ENCODE measurements around the gene WDR36.

WDR36 gene
- total RNA-seq, result 107 to 348 reads per million in 2 experiments

DNA sequence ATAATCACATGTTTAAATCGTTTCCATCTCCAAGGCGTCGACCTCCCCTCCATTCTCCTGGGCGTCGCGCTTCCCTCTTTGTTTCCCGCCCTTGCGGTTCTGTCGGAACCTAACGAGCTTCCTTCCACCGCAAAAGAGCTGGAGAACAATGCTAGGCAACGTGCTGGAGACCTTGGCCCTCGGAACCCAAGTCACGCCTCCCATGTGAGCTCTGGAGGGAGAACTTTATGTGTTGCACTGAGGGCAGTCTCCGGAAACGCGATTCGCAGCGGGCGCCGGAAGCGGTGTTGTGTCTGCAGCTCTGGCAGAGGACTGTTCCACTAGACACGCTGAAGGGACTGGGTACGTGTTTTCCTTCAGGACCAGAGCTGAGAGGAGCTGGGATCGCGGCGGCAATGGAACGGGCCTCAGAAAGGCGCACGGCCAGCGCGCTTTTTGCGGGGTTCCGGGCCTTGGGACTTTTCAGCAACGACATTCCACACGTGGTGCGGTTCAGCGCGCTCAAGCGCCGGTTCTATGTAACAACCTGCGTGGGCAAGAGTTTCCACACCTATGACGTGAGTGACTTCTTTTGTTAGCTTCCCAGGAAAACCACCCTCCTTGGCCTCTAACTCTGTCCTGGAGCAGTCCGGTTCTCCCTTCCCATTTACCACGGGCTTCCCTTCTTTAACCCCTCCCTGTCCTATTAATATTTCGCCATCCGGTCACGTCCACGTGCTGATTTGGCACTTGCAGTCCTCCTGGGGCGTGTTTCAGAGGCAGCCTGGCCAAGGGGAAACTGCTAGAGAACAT, at the start of gene WDR36:
Gene WDR36, plus strand, starts transcription at position 287 of the 792 bp plus-strand sequence. Its CDS starts 109 bp downstream, at position 396.
- peak; percentile 77 for DNase-seq (ENCODE audit: low read depth)

DNA sequence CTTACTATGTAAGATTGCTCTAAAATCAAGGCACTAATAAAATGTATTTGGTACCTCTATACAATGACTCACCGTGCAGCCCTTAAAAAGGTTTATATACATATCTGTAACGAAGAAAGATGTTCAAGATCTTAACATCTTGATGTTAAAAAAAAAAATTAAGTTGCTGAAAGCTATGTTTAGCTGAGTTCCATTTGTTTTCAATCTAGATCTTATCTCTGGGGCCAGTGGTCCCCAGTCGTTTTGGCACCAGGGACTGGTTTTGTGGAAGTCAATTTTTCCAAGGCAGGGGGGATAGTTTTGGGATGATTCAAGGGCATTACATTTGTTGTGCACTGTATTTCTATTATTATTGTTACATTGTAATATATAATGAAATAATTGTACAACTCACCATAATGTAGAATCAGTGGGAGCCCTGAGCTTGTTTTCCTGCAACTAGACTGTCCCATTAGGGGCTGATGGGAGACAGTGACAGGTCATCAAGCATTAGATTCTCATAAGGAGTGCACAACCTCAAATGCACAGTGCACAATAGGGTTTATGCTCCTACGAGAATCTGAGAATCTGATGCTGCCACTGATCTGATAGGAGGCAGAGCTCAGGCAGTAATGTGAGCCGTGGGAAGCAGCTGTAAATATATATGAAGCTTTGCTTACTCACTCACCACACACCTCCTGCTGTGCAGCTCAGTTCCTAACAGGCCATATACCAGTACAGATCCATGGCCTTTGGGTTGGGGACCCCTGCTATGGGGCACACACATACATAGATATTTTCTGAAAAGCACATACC, 48.2 kb upstream of the WDR36 start:
- no peak for DNase-seq (ENCODE audit: low read depth)

DNA sequence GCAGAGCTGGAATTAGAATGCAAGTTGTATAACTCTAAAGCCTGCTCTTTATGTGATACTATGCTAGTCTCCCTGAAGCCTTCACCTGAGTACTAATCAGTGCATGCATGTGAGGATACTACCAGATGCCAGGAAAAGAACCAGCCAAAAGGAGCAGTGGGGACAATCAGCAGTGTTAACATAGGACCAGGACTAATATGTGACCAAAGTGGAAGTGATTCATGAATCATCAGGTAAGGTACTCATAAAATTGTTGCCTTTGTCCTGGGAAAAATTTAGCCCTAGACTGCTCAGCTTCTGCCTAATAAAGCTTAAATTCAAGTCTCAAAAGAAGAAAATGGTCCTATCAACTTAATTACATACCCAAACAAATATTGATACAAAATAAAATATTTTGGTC, 34.1 kb upstream of the WDR36 start:
- no peak for DNase-seq (ENCODE audit: low read depth)

DNA sequence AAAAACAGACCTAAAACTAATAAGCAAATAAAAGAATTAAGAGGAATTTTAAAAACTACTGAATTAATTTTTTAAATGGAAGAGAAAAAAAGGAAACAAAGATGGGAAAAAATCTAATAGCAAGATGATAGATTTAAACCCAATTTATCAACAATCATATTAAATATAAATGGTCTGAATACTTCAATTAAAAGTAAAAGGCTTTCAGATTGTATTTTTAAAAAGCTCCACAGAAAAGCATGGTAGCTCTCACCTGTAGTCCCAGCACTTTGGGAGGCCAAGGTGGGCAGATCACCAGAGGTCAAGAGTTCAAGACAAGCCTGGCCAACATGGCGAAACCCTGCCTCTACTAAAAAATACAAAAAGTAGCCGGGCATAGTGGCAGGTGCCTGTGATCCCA, 32.0 kb upstream of the WDR36 start:
- DNase-seq (ENCODE audit: low read depth), result no peak

DNA sequence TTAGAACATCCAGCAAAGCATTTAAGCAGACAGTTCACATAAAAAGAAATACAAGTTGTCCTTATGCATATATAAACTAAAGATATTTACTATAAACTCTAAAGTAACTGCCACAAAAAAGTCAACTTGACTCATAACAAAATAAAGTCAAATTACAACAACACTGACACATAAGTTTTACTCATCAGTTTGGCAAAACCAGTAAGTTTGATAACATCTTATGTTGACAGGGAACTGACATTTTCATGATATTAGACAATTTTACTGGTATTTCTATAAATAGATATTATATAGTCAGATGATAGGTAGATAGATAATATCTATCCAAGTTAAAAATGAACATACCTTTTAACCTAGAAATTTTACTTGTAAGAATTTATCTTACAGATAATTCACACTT, 30.5 kb upstream of the WDR36 start:
- DNase-seq (ENCODE audit: low read depth), result no peak

DNA sequence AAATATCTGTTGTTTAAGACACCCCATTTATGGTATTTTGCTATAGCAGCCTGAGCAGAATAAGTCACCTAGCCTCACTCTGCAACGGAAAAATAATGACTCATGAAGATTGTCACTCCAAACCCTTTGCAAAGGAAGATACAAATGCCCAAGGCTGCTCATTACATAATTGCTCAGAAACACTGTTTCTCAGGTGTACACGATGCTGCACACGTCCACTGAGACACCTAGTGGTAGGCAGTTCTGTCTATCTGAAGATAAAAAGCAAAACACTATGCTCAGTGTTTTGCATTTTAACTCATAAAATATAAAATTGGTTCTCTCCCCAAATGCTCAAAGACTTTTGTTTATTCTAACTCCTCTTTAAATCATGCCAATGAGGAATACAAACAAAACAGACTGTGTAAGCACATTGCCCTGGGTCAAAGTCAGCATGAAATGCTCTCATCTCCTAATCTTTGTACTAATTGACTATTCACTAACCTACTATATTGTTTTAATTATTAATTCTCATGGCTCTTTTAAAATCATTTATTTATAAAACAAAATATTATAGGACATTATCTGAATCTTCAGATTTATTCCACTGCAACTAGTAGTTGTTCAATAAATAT, 28.3 kb upstream of the WDR36 start:
- DNase-seq (ENCODE audit: low read depth), result no peak

DNA sequence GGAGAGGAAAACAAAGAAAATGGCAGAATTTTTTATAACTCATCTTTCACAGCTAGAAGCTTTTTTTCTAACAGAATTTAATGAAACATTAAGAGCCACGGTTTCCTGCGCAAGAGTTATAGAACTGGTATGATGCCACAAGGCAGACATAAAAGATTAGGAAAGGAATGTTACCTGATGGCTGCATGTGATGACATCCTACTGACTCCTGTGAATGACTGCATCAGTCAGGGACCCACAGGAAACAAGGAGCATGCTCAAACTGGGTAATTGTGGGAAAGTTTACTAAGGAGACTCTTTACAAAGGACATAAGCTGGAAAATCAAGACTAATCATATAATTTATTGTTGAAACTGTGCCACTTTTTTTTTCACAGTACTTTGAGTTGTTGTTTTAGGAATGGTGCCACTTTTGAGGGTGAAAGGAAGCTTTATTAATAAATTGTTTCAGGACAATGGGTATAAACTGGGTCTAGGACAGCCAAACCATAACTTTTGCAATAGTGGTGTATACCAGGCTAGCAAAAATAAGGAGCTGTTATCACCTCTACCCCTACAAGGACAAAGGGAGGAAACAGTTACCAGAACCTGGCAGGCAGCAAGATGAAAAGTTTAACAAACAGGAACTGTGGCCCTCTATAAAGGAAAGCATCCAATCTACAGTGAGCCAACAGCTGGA, 25.7 kb upstream of the WDR36 start:
- DNase-seq (ENCODE audit: low read depth), result no peak

DNA sequence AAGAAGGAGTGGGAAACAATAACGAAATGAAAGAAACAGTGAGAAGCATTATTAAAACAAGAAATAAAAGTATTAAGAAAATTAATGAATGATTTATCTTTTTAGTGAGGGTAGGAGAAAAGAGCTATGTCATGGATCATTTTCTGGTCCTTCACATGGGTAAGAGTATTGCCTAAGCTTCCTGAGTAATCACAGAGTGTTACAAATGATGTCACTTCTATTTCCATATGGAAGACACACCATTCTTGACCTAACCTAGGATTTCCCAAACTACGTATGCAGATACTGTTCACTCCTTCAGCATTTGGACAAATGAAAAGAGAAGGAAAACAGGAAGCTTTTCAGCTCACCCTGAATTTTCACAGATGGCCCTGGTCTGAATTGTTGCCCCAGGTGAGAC, 23.9 kb upstream of the WDR36 start:
- no peak for DNase-seq (ENCODE audit: low read depth)

DNA sequence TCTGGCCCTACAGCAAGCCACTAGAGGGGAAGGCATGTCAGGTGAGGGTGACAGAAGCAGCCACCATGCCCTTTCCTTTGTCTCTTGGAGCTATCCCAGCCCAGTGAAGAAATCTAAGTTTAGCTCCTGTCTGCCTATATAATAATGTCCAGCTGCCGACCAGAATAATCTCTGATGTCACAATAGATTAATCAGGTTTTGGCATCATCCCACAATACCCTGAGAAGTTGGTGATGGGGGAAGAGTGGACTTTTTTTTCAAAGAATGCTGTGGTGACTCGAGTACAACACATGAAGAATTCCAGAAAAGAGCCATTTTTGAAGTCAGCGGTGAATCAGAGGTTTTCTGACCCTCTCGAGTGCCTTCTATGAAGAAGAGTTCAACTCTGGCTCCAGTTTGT, 22.3 kb upstream of the WDR36 start:
- DNase-seq (ENCODE audit: low read depth), result no peak

DNA sequence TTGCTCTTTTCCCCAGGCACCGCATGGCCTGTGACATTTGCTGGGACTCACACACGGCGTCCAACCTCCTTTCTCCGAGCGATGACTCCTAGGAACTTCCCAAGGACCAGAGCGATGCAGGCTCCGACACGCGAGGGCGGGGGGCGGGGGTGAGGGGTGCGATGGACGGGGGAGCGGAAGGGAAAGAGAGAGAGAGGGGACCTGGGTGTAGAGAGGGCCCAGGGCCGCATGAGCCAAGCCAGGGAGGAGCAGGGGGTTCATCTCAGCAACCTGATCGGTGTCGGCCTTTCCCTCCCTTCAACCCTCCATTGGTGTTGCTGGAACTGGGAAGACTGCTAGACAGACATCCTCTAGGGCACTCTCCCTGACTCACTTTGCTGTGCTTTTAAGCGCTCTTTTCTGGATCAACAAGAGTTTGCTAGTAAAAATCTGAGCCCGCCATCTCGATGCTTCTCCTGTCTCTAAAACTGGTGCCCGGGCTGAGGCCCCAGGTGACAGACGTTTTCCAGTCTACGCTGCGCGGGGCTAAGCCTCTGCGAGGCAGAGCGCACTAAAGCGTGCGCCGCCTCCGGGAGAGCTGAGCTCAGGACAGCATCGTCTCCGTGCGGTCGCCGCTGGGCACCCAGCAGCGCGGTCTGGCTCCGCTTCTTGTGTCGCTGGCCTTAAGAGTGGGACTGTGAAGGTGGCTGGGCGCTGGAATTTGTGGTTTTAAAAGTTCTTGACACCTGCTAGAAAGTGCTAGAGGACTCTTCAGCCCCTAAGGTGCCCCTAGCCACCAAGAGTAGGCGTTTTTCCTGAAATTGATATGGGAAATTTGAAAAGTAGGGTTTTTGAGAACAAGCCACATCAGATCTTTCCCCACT, 21.6 kb upstream of the WDR36 start:
- DNase-seq (ENCODE audit: low read depth), result no peak

DNA sequence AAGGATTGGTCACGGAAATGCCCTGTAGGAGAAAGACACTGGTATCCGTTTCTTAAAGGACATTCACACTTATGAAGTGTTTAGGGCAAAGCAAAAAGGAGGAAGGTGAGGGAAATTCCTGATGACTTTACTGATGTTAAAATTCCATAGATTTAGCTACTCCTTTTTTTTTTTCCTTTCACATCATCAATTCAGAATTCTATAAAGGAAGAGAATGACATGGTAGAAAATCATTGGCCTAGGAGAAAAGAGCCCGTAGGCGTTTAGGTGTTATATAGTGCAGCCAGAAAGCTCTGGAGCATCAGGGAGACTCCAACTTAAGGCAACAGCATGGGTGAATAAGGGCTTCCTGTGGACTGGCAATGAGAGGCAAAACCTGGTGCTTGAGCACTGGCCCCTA, 20.7 kb upstream of the WDR36 start, which contains the start of gene TSLP:
Gene TSLP, plus strand, starts transcription at position 301 of the 400 bp plus-strand sequence. CDS start 178 bp downstream, outside the sequence.
- DNase-seq (ENCODE audit: low read depth), result no peak

DNA sequence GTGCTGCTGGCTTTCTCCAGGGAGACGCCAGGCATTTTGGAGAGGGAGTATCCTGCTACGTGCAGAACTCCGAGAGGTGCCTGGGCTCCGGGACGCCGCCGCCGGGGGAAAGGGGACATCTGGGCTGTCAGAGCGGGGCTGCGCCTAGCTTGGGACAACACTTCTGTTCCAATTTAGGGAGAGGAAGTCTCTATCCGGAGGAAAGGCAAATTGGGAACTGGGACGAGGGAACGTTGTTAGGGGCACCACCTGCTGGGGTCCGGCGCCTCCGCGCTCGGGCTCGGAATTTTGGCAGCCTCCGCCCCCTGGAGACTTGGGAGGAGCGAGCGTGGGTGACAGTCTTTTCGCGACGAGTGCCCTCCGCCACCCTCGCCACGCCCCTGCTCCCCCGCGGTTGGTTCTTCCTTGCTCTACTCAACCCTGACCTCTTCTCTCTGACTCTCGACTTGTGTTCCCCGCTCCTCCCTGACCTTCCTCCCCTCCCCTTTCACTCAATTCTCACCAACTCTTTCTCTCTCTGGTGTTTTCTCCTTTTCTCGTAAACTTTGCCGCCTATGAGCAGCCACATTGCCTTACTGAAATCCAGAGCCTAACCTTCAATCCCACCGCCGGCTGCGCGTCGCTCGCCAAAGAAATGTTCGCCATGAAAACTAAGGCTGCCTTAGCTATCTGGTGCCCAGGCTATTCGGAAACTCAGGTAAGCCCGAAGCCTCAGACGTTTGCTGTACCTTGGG, 19.0 kb upstream of the WDR36 start:
- DNase-seq (ENCODE audit: low read depth), result peak; percentile 37

DNA sequence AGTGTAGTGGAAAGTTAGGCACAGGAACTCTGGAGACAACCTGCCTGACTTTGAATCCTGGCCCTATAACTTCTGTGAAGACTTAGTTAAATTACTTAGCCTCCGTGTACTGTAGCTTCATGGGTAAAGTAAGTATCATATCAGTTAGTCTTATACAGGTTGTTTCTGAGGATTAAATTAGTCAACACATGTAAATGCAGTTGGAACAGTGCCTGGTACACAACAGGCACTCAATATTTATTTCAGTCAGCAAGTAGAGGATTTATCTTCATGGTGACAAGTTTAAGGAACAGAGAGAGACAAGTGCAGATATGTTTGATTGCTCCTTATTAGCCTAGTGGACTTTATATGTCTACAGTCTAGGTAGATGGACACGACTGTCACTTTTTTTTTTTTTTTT, 17.9 kb upstream of the WDR36 start:
- no peak for DNase-seq (ENCODE audit: low read depth)

DNA sequence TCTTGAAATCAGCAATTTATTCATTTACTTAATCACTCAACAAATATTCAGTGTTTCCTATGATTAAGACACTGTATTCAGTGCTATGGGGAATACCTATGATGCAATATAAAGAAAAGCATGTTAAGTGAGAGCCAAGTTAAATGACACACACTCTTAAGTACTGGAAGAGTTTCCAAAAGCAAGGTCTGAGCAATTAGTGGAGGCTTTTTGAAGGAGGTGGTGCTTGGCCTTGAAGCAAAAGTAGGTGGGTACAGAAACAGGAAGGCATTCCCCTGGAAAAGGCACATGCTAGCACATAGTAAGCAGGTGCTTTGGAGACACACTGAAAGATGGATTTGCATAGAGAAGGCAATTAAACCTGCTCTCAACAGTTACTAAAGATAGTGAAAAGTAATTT, 16.6 kb upstream of the WDR36 start:
- no peak for DNase-seq (ENCODE audit: low read depth)

DNA sequence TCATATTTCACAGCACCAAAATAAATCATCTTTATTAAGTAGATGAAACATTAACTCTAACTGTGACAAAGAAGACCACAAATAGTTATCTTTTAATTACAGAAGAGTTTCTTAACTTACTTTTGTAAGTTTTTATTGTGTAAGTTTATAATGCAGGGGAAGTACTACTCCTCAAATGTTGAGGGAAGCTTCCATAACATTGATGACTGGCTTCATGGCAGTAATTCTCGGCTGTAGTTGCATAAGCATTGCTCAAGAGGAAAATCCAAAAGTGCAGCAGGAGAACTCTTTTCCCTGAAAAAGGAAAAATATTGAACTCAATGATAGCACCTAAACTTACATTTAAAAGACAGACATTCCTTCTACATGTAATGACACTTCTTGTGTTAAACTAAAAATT, 16.1 kb upstream of the WDR36 start:
- no peak for DNase-seq (ENCODE audit: low read depth)

DNA sequence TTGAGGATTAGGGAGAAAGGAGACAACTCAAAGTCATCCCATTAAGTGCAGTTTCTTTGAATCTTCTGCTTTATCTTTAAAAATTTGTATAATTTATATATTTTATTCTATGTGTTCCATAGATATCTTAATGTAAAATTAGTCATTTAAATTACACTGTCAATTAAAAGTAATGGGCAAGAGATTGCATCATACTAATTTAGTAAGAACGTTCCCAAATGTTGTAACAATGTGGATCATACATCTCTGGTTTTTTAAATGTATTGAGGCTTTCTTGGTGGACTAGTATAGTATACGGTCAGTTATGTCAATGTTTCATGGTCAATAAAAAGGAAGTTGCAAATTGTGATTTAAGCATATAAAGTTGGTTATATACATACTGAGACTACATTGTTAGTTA, 14.5 kb upstream of the WDR36 start:
- no peak for DNase-seq (ENCODE audit: low read depth)

DNA sequence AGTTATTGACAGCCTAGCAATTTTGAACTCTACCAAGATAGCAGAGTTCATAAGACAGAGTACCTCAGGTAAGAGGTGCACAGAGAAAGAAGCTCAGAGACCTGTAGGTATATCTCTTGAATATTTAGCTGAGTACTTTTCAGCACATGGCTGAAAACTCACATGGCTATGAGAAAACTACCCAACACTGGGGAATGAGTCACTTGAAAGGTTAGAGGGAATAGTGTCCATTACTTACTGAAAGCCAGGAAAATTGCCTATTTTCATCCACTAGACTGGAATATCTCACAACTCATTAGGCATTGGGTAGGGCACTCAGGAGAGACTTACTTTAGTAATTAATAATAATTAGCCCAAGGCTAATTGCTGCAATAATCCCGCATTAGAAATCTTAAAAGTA, 12.3 kb upstream of the WDR36 start:
- no peak for DNase-seq (ENCODE audit: low read depth)

DNA sequence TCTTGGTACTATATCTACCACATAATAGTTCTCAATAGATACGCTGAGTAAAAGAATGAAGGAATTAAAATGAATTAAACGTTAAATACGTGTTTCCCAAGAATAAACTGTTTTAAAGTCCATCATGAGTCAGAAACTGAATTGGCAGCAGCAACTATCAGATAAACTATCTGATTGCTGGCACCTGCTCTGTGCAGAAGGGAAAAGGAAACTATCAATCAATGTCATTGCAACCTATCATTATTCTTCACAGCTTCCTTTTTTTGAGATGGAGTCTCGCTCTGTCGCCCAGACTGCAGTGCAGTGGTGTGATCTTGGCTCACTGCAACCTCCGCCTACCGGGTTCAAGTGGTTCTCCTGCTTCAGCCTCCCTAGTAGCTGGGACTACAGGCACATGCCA, 8.8 kb upstream of the WDR36 start:
- no peak for DNase-seq (ENCODE audit: low read depth)

DNA sequence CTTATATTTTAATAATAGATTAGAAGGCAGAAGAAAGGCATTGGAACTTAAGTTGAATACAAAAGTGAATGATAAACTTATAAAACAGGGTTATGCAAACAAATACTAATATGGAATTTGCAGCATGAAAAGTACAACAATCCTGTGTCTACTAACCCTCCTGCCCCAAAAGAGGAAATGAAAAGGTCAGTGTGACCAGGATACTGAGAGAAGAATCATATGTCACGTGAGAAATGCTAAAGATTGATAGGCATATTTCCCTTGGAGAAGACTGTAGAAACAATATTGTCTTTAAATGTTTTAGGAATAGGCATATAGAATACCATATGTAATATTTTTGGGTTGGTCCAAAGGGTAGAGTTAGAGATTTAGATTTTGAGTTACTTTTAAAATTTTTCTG, 3.8 kb downstream of the WDR36 start:
- DNase-seq (ENCODE audit: low read depth), result no peak

DNA sequence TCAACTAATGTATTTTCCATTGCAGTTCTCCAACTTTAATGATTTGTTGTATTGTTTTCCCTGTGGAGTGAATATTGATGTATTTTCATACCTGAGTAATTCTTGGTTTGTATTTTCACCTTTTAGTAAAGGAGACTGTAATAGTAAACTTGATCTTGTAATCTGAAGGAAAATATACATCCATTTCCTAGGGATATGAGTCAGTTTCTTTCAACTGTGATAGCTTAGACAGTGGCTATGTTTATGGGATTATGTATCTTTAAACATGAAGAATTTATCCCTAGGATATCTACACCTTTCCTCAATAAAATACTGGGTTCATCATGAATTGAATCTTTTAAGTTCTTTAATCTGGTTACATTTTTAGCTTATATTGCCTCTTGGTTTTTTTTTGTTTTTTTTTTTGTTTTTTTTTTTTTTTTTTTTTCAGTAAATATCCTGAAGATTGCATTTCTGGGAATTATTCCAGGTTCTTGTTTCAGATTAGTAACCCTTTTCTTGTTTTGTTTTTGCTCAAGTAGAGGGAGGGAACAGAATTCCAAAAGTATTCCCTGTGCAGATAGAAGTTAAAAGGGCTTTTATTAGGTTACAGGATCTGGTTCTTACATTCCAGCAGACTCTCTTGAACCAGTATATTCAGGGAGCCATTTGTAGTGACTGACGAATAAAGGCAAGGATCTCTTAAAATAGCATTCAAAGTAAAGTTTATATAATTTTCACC, 7.1 kb downstream of the WDR36 start:
- no peak for DNase-seq (ENCODE audit: low read depth)
